Activated CD8-positive, alpha-beta memory T cell treated with anti-CD3 and anti-CD28 coated beads, Interleukin-2, amount 50 U/mL, for 1 hour (primary cell): ENCODE data around the gene GSTO2.

ENCODE experiments used
- DNase-seq: peaks from one replicate; pipeline ENCODE4 v3.0.0-alpha.2; 2020; ENCODE audit errors: extremely low read depth

GSTO2 gene

DNA sequence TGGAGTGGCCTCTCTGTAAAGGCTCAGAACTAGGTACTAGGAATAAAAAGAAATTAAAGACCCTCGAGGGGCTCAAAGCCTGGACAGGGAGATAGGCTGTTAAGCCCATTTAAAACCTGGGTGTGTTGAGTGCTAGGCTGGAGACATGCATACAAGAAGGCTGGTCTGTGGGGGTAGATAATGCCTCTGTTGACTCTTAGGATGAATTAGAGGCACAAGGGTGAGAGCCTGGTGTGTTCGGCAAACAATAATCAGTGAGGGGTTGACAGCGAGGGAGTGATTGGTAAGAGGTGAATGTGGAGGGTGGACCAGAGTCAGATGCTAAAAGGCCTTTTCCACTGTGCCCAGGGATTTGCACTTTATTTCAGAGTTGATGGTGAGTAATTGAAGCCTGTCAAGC is 12.7 kb downstream of the GSTO2 start:
- DNase-seq = no peak

GRCh38 chr10:104284846-104285245 is 15.9 kb downstream of the GSTO2 start:
- DNase-seq = no peak

- DNase-seq = no peak
Observed at GRCh38 chr10:104286939-104287338, 18.0 kb downstream of the GSTO2 start.

DNA sequence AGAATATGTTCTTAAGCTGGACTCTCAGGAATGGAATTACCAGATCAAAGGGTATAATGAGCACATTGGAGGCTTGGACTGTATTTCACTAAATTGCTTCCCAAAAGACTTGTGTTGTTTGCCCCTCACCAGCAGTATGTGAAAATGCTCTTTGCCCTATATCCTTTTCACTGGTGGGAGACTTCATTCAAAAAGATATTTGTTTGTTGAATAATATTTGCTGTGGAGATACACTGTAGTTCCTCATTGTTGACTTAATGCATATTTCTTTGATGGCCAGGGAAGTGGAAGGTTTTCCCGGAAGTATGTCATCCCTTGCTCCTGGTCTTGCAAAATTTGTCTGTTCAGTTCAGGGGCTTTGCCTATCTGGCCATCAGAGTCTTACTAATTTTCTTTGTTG is 19.4 kb downstream of the GSTO2 start:
- DNase-seq = no peak

GRCh38 chr10:104291439-104291951 is 22.5 kb downstream of the GSTO2 start:
- DNase-seq = peak; percentile 72

DNA sequence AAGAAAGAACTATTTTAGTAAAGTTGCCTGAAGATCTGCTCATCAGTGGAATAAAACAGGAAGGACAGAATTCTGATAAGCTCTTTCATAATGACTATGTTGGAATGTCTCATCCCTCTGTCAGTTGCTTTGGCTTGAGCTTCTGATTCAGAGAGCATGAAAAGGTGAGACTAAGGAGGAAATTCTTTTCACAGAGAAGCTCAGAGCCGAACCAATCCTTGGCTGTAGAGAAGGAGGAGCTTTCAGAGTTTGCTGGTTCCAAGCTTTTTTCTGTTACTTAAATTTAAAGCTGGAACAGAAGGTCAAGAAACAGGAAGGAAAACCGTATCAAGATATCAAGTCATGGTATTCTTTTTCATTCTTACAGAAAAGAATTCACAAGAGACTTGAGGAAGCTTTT is 24.0 kb downstream of the GSTO2 start:
- no peak for DNase-seq

- DNase-seq = no peak
Observed at GRCh38 chr10:104293781-104294321, 24.9 kb downstream of the GSTO2 start.

- DNase-seq = no peak
Observed at GRCh38 chr10:104296687-104297436, 27.9 kb downstream of the GSTO2 start.

- no peak for DNase-seq
Observed at GRCh38 chr10:104297697-104298660, 29.0 kb downstream of the GSTO2 start.

DNA sequence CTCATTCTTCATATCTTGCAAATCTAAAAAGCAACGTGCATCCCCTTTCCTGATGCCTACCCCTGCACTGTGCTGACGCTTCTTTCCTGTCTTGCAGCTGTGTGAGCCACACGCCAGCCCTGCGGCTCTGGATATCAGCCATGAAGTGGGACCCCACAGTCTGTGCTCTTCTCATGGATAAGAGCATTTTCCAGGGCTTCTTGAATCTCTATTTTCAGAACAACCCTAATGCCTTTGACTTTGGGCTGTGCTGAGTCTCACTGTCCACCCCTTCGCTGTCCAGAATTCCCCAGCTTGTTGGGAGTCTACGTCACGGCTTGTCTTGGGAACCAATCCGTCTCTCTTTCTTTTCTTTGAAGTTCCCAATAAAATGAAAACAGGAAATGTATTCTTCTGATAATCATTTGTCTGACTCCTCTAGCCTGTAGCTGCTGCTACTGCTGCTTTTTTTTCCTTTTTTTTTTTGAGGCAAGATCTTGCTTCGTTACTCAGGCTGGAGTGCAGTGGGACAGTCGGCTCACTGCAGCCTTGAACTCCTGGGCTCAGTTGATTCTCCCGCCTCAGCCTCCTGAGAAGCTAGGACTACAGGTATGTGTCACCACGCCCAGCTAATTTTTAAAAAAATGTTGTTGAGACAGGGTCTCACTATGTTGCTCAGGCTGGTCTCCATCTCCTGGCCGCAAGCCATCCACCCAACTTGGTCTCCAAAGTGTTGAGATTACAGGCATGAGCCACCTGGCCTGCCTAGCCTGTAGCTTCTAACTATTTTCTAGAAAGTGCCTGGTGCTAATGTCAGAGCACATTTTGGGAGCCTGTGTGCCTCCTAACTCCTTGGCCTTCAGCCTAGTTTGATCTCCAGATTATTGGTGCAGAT is 30.3 kb downstream of the GSTO2 start:
- DNase-seq = no peak

DNA sequence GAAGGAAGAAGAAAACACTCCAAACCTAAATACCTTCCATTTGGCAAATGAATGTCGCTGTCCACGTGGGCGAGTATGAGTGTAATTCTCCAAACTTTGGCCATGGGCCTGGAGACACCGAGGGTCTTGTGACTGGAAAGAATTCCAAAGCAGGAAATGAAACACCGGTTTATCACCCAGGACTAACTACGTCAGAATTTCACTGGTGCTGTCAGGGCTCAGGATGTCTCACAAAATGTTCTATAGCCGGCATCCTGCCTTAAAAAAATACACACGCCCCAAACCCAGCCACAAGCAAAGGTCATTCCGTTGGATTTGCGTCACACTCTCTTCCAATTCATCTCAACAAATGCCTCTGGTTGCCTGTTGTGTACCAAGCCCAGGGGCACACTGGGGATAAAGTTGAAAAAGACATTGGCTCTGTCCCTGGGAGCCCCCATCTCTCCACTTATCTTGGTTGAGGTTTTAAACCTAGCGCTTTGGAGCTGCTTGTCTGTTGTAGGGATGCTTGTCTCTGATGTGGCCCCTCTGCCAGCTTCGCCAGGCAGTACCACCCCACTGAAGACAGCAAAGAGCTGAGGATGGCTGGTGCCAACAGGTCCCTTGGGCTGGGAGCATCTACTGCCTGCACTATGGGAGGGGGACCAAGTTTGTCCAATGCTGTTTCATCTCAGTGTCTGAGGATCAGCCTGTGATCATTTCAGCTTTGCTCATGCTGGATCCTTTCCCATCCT is 31.2 kb downstream of the GSTO2 start:
- DNase-seq = no peak

- DNase-seq = no peak
Observed at GRCh38 chr10:104300736-104301292, 31.8 kb downstream of the GSTO2 start.

DNA sequence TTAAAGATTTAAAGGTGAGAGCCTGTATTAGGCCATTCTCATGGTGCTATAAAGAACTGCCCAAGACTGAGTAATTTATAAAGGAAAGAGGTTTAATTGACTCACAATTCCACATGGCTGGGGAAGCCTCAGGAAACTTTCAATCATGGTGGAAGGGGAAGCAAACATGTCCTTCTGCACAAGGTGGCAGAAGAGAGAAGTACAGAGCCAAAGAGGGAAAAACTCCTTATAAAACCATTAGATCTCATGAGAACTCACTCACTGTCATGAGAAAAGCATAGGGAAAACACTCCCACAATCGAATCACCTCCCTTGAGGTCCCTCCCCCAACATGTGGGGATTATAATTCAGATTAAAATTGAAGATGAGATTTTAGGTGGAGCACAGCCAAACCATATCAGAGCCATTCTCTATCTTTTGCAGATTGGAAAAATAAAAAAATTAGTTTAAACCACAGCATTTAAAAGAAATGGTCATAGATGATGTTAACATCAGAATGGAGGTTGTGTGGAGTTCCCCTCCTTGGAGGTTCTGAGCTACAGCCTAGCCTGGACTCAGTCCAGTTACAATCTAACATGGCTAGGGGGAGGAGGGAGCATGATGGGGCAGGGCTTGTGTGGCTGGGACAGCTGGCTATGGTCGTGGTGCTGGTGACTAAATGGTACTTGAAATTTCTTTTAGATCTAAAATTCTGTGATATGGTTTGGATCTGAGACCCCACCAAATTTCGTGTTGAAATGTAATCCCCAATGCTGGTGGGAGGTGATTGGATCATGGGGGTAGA is 33.1 kb downstream of the GSTO2 start:
- no peak for DNase-seq

DNA sequence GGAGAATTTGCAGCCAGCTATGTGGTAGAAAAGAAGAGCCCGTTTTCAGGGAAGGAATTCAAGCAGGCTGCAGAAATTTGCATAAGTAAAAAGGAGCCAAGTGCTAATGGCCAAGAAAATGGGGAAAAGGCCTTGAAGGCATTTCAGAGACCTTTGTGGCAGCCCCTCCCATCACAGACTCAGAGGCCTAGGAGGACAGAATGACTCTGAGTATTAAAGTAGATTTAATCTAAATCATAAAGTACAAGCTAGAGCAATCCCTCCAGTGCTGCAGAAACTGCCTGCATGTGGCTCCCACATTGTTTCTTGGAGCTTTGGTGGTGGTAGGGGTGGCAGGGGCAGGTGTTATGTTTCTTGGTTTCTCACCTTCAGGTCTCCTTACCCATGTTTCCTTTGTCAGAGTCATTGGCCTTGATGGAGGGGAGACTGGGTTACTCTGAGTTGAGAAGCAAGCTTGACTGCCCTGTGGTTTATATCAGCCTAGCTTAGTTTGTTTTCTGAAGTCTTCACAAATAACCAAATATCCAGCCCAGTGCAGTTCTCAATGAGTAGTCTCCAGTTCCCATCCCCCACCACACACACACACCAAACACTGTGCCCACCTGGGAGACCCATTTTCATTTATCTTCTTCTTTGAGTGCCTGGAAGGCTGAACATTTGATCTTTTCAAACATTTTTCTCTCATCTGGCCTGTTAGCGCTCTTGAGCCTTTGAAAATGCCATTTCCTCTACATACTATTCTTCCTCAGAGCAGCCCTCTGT is 34.8 kb downstream of the GSTO2 start:
- DNase-seq = no peak

GRCh38 chr10:104304356-104304745 is 35.4 kb downstream of the GSTO2 start:
- no peak for DNase-seq

- DNase-seq = no peak
Observed at GRCh38 chr10:104304927-104305326, 35.9 kb downstream of the GSTO2 start.

GRCh38 chr10:104306897-104307296 is 37.9 kb downstream of the GSTO2 start:
- DNase-seq = no peak

- DNase-seq = no peak
Observed at GRCh38 chr10:104307576-104308438, 38.8 kb downstream of the GSTO2 start.
